Stimulated activated CD8-positive, alpha-beta memory T cell treated with anti-CD3 and anti-CD28 coated beads, Interleukin-2, amount 100 ng/mL, for 1 hour (primary cell): ENCODE data around the gene RNU1-2.
A peak's percentile ranks its signal among the peaks of the same experiment; 100 is the strongest.
"Not testable (repeated sequence)": the region's sequence is repeated elsewhere in the genome, so short reads cannot be mapped to it uniquely, and the experiment has no call there.

Experiments
- DNase-seq, 2 donors: peaks; one replicate each; pipeline ENCODE4 v3.0.0-alpha.2; 2020; ENCODE audit warnings: low read depth in 2 of 2

The RNU1-2 gene

DNA sequence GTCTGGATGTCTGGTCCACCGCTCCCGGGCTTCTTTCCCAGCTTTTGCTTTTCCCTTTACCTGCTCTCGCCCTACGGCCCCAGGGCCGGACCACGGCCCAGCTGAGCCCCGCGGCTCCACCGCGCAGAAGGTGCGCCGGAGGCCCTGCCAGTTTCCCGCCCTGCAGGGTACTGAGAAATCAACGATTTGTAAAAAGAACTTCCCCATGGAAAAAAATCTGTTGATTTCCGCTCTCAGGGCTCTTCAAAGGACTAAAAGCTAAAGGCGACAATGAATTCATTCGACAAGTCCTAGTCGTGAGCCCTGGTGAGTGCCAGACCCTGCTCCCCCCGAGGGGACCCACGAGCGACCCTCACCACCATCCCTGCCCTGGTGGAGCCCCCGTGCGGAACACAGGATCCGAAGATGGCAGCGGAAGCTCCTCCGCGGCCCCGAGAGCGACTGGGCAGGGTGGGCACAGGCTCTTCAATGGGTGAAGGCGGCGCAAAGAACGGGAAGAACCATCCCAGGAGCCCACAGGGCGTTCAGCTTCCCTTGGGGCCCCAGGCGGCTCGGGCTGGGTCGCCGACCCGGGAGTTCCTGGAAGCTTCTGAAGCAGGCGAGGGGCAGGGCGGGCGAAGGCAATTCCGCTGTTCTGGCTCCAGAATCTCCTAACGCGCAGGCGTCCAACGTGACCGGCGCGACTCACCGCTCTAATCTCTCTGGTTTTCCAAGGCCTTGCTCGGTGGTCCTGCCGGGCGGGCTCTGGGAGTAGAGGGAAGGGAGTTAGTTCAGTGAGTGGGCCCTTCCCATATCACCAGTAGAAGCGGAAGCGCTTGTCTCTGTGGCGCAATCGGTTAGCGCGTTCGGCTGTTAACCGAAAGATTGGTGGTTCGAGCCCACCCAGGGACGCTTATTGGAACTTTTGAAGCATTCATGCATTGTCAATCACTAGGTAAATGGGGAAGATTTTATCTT is 6.6 kb upstream of the RNU1-2 start:
- peak in 1 of 2 donors; percentile 27 for DNase-seq

DNA sequence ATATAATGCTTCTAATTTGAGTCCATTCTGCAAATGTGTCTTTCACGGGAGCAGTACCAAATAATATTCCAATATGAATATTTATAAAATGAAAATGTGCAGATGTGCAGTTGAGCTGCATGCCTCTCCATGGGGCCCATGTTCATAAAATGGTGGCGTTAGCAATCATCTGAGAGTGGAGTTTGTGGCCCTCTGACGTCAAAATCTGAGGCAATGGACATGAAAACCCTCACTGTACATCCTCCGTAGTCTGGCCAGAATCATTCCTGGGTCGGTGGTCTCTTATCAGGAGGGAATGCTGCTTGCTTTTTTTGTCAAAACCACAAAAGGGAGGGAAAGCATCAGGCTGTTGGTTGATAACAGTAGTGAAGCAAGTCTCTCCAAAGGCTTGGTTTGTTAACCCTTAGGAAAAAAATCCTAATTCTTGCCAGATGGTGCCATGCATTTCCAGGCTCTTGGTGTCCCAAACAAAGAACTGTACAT is 5.2 kb upstream of the RNU1-2 start:
- DNase-seq, result not testable (repeated sequence)

GRCh38 chr1:16891057-16891456 is 4.7 kb upstream of the RNU1-2 start:
- DNase-seq, result not testable (repeated sequence)

DNA sequence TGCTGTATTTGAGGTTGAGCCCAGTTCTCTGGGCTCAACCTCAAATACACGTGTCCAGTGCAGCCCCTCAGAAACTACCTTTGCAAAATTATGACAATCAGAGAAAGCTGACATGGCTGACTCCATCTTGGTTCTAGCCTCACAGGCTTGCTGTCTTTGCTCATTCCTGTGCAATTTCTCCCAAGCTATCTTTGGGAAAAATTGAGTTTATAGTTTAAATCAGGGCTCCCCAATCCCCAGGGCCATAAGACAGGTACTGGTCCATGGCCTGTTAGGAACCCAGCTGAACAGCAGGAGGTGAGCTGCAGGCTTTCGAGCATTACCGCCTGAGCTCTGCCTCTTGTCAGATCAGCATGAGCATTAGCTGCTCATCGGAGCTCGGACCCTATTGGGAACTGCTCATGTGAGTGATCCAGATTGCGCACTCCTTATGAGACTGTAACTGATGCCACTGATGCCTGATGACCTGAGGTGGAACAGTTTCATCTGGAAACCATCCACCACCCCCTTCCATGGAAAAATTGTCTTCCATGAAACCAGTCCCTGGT is 2.7 kb upstream of the RNU1-2 start:
- not testable (repeated sequence) for DNase-seq

GRCh38 chr1:16893796-16894195 is 2.0 kb upstream of the RNU1-2 start:
- not testable (repeated sequence) for DNase-seq

GRCh38 chr1:16894338-16894737 is 1.4 kb upstream of the RNU1-2 start:
- not testable (repeated sequence) for DNase-seq

DNA sequence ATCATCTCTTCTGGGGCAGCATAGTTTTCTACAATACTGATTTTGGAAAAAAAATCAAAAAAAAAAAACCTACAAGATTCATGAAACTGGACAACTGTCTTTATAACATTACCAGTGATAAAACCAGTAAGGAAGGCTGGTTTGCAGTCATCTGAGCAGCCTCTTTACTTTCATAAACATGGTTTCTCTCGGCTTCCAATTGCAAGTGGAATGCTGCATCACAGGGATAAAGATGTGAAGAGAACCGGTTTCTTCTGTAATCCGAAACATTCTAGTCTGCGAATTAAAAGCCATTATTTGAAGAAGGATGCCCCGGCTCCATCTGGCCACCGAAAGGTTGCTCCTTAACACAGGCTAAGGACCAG is 565 bp upstream of the RNU1-2 start:
- not testable (repeated sequence) for DNase-seq

DNA sequence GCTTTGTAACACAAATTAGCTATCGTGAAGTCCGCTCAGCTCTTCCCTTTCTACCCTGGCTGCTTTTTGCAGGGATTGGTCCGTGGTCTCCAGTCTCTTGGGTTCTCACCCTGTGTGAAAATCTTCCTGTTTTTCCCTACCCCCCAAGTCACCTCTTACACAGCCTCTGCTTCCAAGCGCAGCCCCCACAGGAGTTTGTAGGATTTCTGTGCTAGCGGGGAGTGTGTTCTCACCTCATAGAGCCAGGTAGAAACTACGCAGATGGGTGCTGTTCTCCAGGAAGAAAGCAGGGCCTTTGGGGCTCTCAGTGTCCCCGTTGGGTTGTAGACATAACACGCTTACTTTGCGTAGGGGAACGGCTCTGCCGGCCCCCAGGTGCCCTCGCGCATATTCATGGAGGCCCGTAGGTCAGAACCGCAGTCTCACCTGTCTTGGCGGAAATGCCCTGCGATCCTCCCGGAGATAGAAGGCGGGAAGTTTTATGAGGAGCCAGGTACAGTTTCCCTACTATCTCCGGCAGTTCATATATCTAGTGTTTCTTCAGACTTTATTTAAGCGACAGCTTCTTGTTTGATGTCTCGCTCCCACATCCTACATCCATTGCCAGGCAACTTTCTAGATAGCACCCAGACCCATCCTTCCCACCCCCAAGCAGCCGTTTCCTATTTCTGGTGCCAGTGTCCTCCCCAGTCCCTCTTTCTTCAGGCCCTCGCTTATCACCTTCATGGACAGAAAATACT is 706 bp downstream of the RNU1-2 start:
- DNase-seq, result peak; percentile 30 to 37

- not testable (repeated sequence) for DNase-seq
Measured at GRCh38 chr1:16897653-16898052, 1.9 kb downstream of the RNU1-2 start.

- not testable (repeated sequence) for DNase-seq
Measured at GRCh38 chr1:16898298-16898697, 2.5 kb downstream of the RNU1-2 start.

GRCh38 chr1:16899020-16899419 is 3.2 kb downstream of the RNU1-2 start:
- not testable (repeated sequence) for DNase-seq

- DNase-seq, result no peak
Measured at GRCh38 chr1:16900751-16901150, 5.0 kb downstream of the RNU1-2 start.

DNA sequence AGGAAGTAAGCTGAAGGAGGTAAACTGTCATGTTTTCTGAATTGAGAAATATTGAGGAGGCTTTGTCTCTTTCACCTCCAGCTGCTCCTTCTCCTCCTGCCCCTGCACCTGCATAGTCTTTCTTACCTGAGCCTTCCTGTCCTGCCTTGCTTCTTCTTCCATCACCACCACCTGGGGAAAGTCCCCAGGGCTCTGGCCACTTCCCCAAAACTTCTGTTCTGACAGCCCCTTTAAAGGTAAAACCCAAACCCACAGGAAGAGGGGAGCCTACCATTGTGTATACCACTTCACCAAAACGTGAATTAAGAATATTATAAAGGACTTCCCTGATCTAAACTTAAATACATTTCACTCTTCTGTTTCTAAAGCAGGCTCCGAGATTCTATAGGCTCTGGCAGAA is 5.6 kb downstream of the RNU1-2 start:
- not testable (repeated sequence) for DNase-seq

- DNase-seq, result no peak
Measured at GRCh38 chr1:16903054-16903453, 7.3 kb downstream of the RNU1-2 start.

GRCh38 chr1:16903458-16903796 is 7.6 kb downstream of the RNU1-2 start:
- no peak for DNase-seq

DNA sequence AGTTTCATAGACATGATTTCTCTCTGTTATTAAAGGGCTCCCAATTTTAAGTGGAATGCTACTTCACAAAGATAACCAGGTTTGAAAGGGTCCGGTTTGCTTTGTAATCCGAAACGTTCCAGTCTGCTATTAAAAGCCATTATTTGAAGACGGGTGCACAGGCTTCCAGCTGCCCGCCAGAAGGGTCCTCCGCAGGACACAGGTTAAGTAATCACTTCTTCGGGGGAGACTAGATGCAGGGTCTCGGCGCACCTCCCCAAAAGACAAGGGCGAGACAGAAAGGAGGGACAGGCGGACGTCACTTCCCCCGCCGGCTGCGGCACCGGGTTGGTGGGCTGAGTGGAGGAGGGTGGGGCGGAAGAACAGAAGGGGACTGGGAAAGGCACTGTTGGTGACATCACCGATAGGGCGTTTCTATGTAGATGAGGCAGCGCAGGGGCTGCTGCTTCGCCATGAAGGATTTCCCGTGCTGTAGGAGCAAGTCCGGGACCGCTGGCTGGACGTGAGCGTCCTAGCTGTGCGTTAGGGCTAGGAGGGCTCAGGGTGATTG is 8.9 kb downstream of the RNU1-2 start:
- DNase-seq, result peak; percentile 96 to 97

DNA sequence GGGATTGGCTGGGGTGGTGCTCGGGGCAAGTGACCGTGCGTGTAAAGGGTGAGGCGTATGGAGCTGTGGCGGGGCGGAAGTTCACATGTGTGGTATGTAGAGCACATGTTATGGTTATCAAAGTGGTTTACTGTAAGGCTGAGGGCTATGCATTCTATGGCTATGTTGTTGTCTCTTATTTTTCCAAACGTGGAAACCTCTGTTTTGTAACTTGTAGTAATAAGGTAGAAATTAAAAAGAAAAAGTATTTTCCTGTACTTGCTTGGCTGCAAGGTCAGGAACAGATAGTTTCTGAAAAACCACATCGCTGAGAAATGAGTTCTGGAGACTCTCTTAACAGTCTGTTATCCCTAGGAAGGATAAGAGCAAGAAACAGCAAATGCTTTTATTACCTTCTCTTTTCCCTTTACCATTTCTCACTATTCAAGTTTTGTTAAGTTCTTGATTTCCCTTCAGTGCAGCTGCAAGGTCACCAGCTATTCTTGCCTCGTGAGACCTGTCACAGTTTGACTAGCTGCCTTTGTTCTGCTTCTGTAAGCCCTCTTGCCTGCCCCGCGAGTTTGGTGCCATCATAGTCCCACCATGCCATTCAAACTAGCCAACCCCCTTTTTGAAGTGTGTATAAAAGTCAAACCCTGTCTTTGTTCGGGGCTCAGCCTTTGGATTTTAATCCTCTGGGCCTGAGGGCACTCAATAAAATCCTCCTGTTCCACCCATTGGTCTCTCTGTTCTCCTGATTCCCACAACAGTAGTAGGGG is 9.5 kb downstream of the RNU1-2 start:
- DNase-seq, result no peak

- no peak for DNase-seq
Measured at GRCh38 chr1:16905868-16906702, 10.3 kb downstream of the RNU1-2 start.

- no peak for DNase-seq
Measured at GRCh38 chr1:16906873-16907272, 11.1 kb downstream of the RNU1-2 start.
